Heart left ventricle (tissue), 16 donors: ENCODE results near the gene TCEANC. TPM values are rescaled to one million over a fixed set of nuclear protein-coding genes. Genes with fewer than 3 reads are reported as not detected.
A peak's percentile ranks its signal among the peaks of the same experiment; 100 is the strongest.
"Not testable (repeated sequence)": the region's sequence is repeated elsewhere in the genome, so short reads cannot be mapped to it uniquely, and the experiment has no call there.

Experiments
- ATAC-seq, 4 donors: fragments of 200-7000 bp; cut with Tn5 transposase; one replicate each; pipeline ENCODE4 v1.9.1; 2020 to 2022; ENCODE audit warnings: moderate library complexity in 4 of 4, mild to moderate bottlenecking in 3 of 4, moderate number of reproducible peaks in 1 of 4
- DNase-seq, 5 donors: peaks; one replicate each; pipeline ENCODE4 v3.0.0-alpha.2; 2020
- H3K27ac ChIP-seq, 12 donors: fragments of 200-600 bp; sonication (generic) in 4 of 12; one replicate each; pipeline versions ENCODE4 v1.5.0 to v1.8.0; 2016 to 2022; ENCODE audit warnings: mild to moderate bottlenecking in 2 of 12
- H3K27me3 ChIP-seq, 9 donors: fragments of 200-600 bp; sonication (generic) in 2 of 9; one replicate each; pipeline versions ENCODE4 v1.5.1 to v1.8.0; 2016 to 2022; ENCODE audit warnings: mild to moderate bottlenecking in 3 of 9
- H3K36me3 ChIP-seq, 9 donors: fragments of 200-600 bp; sonication (generic) in 2 of 9; one replicate each; pipeline versions ENCODE4 v1.5.0 to v1.8.0; 2018 to 2022; ENCODE audit warnings: mild to moderate bottlenecking in 2 of 9
- H3K4me1 ChIP-seq, 12 donors: fragments of 200-600 bp; sonication (generic) in 4 of 12; one replicate each; pipeline versions ENCODE4 v1.5.0 to v1.8.0; 2016 to 2022; ENCODE audit warnings: mild to moderate bottlenecking in 3 of 12
- H3K4me3 ChIP-seq, 12 donors: fragments of 200-600 bp; sonication (generic) in 4 of 12; one replicate each; pipeline versions ENCODE4 v1.5.0 to v1.8.0; 2017 to 2022; ENCODE audit warnings: mild to moderate bottlenecking in 9 of 12, moderate library complexity in 4 of 12
- H3K9me3 ChIP-seq, 12 donors: fragments of 200-600 bp; sonication (generic) in 4 of 12; one replicate each; pipeline versions ENCODE4 v1.5.0 to v1.8.0; 2016 to 2022; ENCODE audit warnings: mild to moderate bottlenecking in 1 of 12
- POLR2A ChIP-seq, 2 donors: fragments of 450-650 bp; IDR thresholded peaks; one replicate each; pipeline ENCODE4 v1.6.1; 2017; ENCODE audit warnings: antibody characterized with exemption in 2 of 2, mild to moderate bottlenecking in 2 of 2, moderate library complexity in 2 of 2
- WGBS, 4 donors: extraction: QIAGEN DNeasy Blood & Tissue Kit in 2 of 4; methylation state at CpG; one replicate each; pipeline versions ENCODE4 v1.1.5 to v1.1.7; 2013 to 2018; 5-methylcytosine and 5-hydroxymethylcytosine counted together
- intact Hi-C, 10 donors: fragments of 100-400 bp; cut with DNase I; formaldehyde crosslinking; loops; one replicate each; pipeline versions ENCODE4 v1.11.1 to v1.14.2; 2022
- polyA plus RNA-seq, 2 donors: library from polyadenylated mRNA; stranded (reverse); fragments of 200-250 nt; gene quantifications; one replicate each; pipeline ENCODE4 v1.2.3, GENCODE V29; 2013
- total RNA-seq, 9 donors: library from RNA; depleted of rRNA in 2 of 9; stranded (reverse); fragments of >200 nt in 2 of 9; fragmentation: NEBNext Ultra II Directional in 3 of 9; extraction: Animal tissue kit (Norgen Biotek cat#: 25700) in 3 of 9; gene quantifications; one replicate each; pipeline versions ENCODE4 v1.1.0 to v1.2.4, GENCODE V29; 2016 to 2023
- TF ChIP-seq, protein P1 (sequence below), 12 donors: fragments of 200-600 bp; sonication (generic) in 4 of 12; IDR thresholded peaks; one replicate each; pipeline versions ENCODE4 v1.5.0 to v1.8.0; 2018 to 2022; ENCODE audit warnings: antibody characterized with exemption in 12 of 12, mild to moderate bottlenecking in 5 of 12
- donor health status: ischemic (EF 13 %, LVEDD 7.1; RV severe dilation, severe dysfunction).
- donor health status: healthy with polysubstance abuse.
- donor health status: DM: no; HTN: yes; CAD: no.
- donor health status: DM: no; HTN: no; CAD: no.
- donor health status: ischemic (EF 25% LVEDD 6.9; RV normal size, moderate dysfunction).
- donor health status: ischemic (EF 25% LVEDD 5.7; RV mildly dilated, moderate dysfunction).
- donor health status: healthy.
- donor health status: DM: yes; HTN: yes; CAD: no.
- donor health status: ischemic (EF 35%, LVEDD 5.7; RV mildly dilated, moderate dysfunction).
- donor health status: nonischemic (EF 11% LVEDD 7.7; RV severe dilation, severe dysfunction).
- donor health status: DM: yes; HTN: yes; CAD: no.
- donor health status: PGD.
- donor health status: ischemic (EF 29% LVEDD 5.4; RV normal size, mild dysfunction).
- donor health status: nonischemic (EF 23%, LVEDD 6.1; RV moderate dilation, normal function).

Gene TCEANC
- total and polyA plus RNA-seq, 11 donors = 1.0 to 6.8 (median 3.9) TPM

- intact Hi-C loops = loop anchor here (1.0 to 10.0 kb wide), 9 partner anchors 137 to 701 kb away; no protein-coding TSS in a partner anchor
- WGBS, 4 donors = 53 to 70% (median 59%) methylated on average over 9 of the region's 9 CpGs
- no peak overlapping the region for H3K27ac ChIP-seq
- TF ChIP-seq POLR2A (IDR thresholded peaks at IDR 0.05) = no peak
- TF ChIP-seq, protein P1, sequence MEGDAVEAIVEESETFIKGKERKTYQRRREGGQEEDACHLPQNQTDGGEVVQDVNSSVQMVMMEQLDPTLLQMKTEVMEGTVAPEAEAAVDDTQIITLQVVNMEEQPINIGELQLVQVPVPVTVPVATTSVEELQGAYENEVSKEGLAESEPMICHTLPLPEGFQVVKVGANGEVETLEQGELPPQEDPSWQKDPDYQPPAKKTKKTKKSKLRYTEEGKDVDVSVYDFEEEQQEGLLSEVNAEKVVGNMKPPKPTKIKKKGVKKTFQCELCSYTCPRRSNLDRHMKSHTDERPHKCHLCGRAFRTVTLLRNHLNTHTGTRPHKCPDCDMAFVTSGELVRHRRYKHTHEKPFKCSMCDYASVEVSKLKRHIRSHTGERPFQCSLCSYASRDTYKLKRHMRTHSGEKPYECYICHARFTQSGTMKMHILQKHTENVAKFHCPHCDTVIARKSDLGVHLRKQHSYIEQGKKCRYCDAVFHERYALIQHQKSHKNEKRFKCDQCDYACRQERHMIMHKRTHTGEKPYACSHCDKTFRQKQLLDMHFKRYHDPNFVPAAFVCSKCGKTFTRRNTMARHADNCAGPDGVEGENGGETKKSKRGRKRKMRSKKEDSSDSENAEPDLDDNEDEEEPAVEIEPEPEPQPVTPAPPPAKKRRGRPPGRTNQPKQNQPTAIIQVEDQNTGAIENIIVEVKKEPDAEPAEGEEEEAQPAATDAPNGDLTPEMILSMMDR (IDR thresholded peaks at IDR 0.05) = no peak
- no peak for ATAC-seq
- peaks cover 0 to 31% (median 0%) of the 10 kb centered on the region in 9 donors for H3K27me3 ChIP-seq
- no peaks in the 10 kb centered on the region for H3K36me3 ChIP-seq
- H3K4me1 ChIP-seq = peaks cover 0 to 10% (median 0%) of the 10 kb centered on the region in 12 donors
- peaks cover 0 to 6% (median 0%) of the 10 kb centered on the region in 12 donors for H3K9me3 ChIP-seq
- no peak overlapping the region for H3K4me3 ChIP-seq
- DNase-seq = no peak
Measured at GRCh38 chrX:13645464-13646153, 7.3 kb upstream of the TCEANC start.

DNA sequence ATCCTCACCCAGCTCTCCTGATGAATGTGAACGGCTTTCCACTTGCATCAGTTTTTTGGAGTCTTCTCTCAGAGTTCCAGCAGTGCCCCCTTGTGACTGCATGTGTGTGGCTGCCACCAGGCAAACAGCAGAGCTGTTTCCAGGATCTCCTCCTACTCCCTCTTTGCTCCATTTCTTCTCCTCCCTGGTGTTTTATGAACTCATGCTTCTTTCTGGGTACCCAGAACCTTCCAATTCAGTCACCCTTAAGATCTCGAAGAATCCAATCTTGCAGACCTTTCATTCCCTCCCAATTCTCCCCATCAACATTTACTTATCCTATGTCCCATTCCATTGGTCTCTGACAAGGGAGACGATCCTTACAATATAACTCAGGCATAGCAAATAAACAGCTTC, 6.8 kb upstream of the TCEANC start:
- 42 to 44% (median 43%) methylated on average over 3 of the region's 3 CpGs for WGBS, 4 donors
- peak in 3 of 4 donors; percentile 68 to 81 (median 78) for ATAC-seq

DNA sequence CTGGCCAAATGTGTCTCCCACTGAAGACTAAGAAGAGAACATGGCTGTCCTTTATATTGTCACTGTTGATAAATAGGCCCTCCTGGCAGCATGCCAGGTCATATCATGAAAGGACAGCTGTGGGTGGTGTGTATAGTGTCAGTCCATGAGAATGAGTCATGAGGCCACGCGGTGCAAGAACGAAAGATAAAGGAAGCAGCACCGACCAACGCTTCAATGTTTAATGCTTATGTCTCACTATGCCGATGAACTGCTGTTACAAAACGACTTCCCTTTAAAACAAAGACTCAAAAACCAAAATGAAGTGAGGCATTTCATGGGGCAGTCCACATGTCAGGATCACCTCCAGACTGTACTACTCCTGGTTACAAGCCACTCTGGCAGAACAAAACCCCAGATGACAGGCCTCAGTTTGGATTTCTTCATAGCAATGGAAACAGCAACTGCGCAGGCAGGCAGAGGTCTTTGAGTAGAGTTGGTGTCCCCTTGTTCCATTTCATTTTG, 5.2 kb upstream of the TCEANC start:
- ATAC-seq (peak; percentile 63 to 80 (median 78)), DNase-seq (peak in 4 of 5 donors; percentile 33 to 76 (median 58))
- H3K4me1 ChIP-seq = peaks cover 0 to 14% (median 1%) of the 10 kb centered on the region in 12 donors
- H3K27me3 ChIP-seq = peaks cover 0 to 35% (median 0%) of the 10 kb centered on the region in 9 donors
- H3K4me3 ChIP-seq = no peak overlapping the region
- TF ChIP-seq, protein P1 (IDR thresholded peaks at IDR 0.05) = no peak
- TF ChIP-seq POLR2A (IDR thresholded peaks at IDR 0.05) = no peak
- 20 to 56% (median 30%) methylated on average over 8 of the region's 8 CpGs for WGBS, 4 donors
- peaks cover 0 to 6% (median 0%) of the 10 kb centered on the region in 12 donors for H3K9me3 ChIP-seq
- H3K36me3 ChIP-seq = no peaks in the 10 kb centered on the region
- intact Hi-C loops = loop anchor here in 8 of 10 donors (2.0 to 10.0 kb wide), 7 partner anchors 139 to 703 kb away; no protein-coding TSS in a partner anchor
- H3K27ac ChIP-seq = peak overlapping the region in 8 of 12 donors; percentile 18 to 67 (median 50)

More for the DNA sequence above, 6.8 kb upstream of the TCEANC start:
- Histone ChIP-seq H3K27me3 (peaks cover 0 to 32% (median 0%) of the 10 kb centered on the region in 9 donors), H3K36me3 (no peaks in the 10 kb centered on the region), H3K4me1 (peaks cover 0 to 10% (median 0%) of the 10 kb centered on the region in 12 donors), H3K27ac (no peak overlapping the region), H3K9me3 (peaks cover 0 to 6% (median 0%) of the 10 kb centered on the region in 12 donors), H3K4me3 (no peak overlapping the region)
- DNase-seq = peak; percentile 43 to 69 (median 64)
- TF ChIP-seq POLR2A (IDR thresholded peaks at IDR 0.05) = no peak
- TF ChIP-seq, protein P1 (IDR thresholded peaks at IDR 0.05) = peak; percentile 30 to 74 (median 62)
- intact Hi-C loops = loop anchor here in 8 of 10 donors (2.0 to 10.0 kb wide), 7 partner anchors 137 to 701 kb away; no protein-coding TSS in a partner anchor

GRCh38 chrX:13648336-13648735, 4.6 kb upstream of the TCEANC start:
- H3K4me3 ChIP-seq, H3K36me3 ChIP-seq, DNase-seq, ATAC-seq, H3K9me3 ChIP-seq: not testable (repeated sequence)
- Histone ChIP-seq H3K27me3 (peaks cover 0 to 35% (median 0%) of the 10 kb centered on the region in 9 donors), H3K27ac (peak overlapping the region in 4 of 12 donors; percentile 46 to 67 (median 59)), H3K4me1 (peaks cover 0 to 14% (median 1%) of the 10 kb centered on the region in 12 donors)
- intact Hi-C loops = loop anchor here in 5 of 10 donors (5.0 to 10.0 kb wide), 5 partner anchors 141 to 704 kb away; no protein-coding TSS in a partner anchor
- WGBS, 4 donors = 80 to 97% (median 92%) methylated on average over 2 of the region's 2 CpGs
